Measurements from ENCODE around the gene ARMC9. TPM values are rescaled to one million over a fixed set of nuclear protein-coding genes. Genes with fewer than 3 reads are reported as not detected.
"Not testable (repeated sequence)": the region's sequence is repeated elsewhere in the genome, so short reads cannot be mapped to it uniquely, and the experiment has no call there.

ARMC9 gene
- total RNA-seq, 1 experiment from 2014 or later, result 38.3 TPM

GRCh38 chr2:231244382-231245248 is 46.2 kb downstream of the ARMC9 start:
- no peak for DNase-seq (ENCODE audit: low read depth)

DNA sequence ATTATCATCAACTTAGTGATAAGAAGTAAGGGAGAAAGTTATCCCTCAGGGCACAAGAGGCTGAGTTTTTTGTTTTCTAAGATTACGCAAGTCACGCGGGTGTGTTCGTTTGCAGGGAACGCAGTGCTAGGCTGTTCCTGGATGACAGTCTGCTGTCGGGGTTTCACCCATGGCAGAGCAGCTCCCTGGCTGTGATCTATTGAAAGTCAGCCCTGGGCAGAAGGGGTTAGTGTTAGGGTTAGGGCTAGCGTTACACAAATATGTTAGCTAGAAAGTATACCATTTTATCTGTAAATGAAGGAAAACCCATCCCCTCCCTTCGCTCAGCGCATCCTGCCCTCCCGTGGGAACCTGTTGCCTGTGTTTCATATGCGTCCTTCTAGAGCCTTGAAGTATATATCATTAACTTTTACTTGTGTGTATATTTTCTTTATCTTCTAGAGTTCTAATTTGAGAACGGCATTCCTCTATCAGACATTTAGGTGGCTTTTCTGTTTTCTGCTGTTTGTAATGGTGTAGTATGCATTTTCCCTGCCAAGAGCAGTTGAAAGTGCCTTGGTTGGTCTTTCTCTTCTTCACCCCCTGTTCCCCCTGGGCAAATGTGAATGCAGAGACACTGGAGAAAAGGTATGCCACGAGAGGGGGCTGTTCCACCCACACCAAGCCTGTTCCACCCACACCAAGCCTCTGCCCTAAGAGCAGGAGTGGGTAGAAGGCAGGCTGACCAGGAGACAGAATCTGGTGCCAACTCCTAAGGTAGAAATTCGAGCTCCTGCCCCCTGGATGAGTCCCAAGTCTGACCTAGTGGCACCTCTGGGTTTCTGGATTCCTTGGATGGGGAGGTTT is 47.0 kb downstream of the ARMC9 start:
- no peak for DNase-seq (ENCODE audit: low read depth)

GRCh38 chr2:231246171-231246842 is 47.9 kb downstream of the ARMC9 start:
- no peak for DNase-seq (ENCODE audit: low read depth)

DNA sequence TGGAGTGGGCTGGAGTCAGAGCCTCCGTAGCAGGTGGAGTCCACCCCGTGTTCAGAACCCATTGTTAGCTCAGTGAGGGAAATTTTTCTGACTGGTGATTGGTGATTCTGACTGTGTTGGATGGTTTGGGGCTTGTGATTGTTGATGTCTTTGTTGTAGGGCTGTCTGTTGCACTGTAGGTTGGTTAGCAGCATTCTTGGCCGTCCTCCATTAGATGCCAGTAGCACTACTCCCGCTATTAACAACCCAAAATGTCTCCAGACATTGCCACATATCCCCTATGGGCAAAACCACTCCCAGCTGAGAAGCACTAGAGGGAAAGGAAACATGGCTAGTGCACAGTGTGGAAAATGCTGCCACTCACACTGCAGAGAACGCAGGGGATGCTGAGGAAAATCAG is 51.7 kb downstream of the ARMC9 start:
- no peak for DNase-seq (ENCODE audit: low read depth)

DNA sequence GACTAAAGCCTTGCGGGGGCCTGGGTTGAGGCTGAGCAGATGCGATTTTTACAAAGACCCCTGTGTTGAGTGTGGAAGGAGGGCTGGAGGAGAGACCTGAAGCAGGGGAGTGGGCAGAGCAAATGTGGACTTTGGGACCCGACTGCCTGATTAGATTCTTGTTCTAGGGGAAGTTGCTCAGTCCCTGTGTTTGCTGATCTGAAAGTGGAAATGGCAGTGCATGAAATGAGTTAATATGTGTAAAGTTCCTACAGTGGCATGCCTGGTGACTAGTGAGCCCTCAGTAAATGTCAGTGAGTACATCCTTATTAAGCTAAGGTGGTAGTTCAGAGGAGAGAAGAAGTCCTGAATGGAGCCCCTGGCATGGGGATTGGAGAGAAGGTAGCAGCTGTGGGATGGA is 52.3 kb downstream of the ARMC9 start:
- no peak for DNase-seq (ENCODE audit: low read depth)

DNA sequence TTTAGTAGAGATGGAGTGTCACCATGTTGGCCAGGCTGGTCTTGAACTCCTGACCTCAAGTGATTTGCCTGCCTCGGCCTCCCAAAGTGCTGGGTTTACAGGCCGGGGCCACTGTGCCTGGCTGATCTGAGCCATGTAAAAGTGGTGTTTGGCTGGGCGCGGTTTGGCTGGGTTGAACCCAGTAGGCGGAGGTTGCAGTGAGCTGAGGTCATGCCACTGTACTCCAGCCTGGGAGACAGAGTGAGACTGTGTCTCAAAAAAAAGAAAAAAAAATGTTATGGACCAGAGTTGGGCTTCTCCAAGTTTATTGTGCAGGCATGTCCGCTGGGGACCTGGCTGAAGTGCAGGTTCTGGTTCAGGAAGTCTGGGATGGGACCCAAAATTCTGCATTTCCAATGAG is 54.9 kb downstream of the ARMC9 start:
- not testable (repeated sequence) for DNase-seq (ENCODE audit: low read depth)

DNA sequence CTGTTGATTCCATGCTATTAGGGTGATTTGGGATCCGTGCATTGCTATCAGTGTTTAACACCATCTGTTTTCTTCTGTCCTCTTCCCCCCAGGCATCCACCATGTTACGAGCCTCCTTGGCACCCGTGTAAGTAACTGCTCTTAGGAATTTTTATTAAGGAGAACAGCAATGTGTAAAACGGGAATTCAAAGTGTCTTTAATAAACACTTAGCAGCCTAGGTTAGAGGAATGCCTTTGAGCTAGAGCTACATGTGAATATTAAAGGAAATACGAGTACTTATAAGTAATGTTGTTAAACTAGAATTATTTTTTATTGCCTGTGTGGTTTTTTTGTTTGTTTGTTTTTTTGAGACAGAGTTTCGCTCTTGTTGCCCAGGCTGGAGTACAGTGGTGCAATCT is 58.1 kb downstream of the ARMC9 start:
- DNase-seq (ENCODE audit: low read depth), result no peak

DNA sequence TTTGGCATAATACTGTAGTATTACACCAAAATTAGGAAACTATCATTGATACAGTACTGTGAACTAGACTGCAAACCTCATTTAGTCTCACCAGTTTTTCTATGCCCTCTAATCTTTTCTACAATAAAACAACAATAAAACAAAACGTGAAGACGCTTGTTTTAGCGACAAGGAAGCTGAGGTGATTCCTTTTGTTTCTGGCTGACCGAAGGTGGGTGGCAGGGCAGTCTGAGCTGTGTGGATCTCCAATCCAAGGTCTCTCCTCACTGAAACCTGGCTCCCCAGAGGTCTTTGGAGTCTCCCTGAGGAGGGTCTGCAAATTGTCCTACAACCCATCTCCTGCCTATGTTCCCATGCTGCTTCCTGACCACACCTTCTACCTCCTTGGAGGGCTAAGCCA is 59.3 kb downstream of the ARMC9 start:
- DNase-seq (ENCODE audit: low read depth), result no peak

DNA sequence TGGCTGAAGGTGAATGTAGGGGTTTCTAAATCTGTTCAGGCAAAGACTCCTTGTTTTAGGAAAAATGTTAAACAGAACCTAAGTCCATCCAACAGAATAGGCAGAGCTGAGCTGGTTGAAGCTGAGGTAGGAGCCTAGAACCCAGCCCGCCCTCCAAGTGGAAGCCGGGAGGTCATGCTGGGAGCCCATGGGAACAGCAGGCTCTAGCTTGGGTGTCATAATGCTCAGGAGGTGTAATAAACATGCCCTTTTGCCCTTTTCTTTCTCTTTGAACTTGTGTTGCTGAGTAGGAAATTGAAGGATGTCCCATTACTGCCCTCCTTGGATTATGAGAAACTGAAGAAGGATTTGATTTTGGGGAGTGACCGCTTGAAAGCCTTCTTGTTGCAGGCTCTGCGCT is 60.3 kb downstream of the ARMC9 start:
- no peak for DNase-seq (ENCODE audit: low read depth)

- DNase-seq (ENCODE audit: low read depth), result no peak
Observed at GRCh38 chr2:231259104-231259503, 60.7 kb downstream of the ARMC9 start.

- DNase-seq (ENCODE audit: low read depth), result peak; percentile 35
Observed at GRCh38 chr2:231260442-231261208, 62.2 kb downstream of the ARMC9 start.

DNA sequence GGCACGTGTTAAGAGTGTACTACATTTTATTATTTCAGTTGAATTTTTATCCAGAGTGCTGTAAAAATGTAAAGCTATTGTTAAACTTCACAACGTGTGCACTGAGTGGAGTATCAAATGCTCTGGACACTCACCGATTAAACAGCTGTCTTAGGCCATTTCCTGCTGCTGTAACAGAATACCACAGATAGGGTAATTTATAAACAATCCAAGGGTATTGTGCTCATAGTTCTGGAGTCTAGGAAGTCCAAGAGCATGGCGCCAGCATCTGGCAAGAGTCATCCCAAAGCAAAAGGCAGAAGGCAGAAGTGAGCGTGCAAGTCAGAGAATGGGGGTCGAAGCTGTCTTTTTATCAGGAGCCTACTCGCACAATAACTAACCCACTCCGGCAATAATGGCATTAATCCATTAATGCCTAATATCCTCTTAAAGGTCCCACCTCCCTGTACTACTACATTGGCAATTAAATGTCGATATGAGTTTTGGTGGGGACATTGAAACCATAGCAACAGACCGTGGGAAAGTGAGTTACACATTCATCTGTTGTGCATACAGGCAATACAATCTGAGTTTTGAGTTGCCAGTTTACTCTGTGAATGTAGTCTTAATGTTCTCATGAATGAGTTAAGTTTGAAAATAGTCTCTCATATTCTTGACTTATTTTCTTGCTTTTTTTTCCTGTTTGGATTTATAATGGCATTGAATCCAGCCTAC is 64.8 kb downstream of the ARMC9 start:
- DNase-seq (ENCODE audit: low read depth), result no peak

GRCh38 chr2:231270221-231271114 is 72.0 kb downstream of the ARMC9 start:
- DNase-seq (ENCODE audit: low read depth), result no peak

DNA sequence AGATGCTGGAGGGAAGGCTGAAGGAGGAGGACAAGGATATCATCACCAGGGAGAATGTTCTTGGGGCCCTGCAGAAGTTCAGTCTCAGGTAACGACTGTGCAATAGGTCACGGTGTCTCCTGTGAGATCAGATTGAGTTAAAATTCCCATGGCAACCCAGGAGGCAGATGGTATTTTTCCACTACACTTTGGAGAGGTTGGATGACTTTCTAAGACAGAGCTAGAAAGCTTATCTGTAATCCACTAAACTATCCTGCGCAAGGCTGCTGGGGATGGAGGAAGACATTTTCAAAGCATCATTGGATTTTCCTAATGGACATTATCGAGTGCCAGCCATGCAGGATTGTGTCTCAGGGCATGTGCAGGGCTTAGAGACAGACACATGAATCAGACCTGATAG is 74.6 kb downstream of the ARMC9 start:
- DNase-seq (ENCODE audit: low read depth), result no peak

DNA sequence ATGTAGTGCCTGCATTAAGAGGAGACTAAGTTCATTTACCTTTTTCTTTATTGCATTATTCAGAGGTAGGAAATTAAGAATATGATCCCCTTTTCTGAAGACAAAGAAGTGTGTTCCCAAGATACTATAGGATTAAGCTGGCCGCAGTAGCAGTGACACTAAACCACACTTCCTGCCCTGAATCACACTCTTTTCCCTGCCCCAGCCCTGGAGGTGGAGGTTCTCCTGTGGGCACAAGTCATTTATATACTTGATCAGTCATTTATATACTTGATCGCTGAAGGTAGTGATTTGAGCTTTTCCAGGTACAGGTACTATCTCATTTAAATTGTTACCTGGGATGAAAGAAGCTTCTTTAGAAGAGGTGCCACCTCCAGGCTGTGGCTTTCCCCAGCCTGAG is 78.6 kb downstream of the ARMC9 start:
- DNase-seq (ENCODE audit: low read depth), result no peak

DNA sequence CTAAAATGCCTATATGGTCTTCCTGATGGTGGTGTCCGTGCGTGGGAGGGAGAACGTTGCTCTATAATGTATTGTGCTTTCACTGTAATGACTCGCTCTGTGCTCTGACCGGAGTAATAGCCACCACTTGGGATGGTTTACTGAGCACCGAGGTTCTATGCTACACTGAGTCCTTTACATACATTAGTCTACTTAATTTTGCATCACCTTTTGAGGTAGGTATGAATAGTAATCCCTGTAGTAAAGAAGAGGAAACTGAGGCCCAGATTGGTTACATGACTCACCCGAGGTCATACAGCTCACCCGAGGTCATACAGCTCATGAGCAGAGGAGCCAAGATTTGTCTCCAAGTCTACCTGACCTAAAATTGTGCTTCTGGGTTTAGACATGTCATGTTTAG is 79.5 kb downstream of the ARMC9 start:
- no peak for DNase-seq (ENCODE audit: low read depth)

DNA sequence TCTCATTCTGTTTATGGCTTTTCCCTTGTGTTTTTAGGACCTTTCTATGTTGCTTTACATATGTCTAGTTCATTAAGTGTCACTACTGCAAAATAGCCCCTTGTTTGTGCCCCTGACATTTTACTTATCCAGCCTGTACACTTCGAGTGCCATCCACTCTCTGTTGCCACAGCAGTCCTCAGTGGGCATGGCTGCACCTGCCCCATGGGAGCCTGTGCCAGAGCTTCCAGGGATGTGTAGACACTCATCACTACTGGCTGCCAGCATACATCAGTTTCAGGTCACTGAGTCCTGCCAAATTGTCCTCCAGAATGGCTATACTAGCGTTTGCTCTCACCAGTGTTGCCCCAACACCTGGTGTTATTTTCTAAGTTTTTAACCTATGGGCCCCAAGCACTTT is 80.4 kb downstream of the ARMC9 start:
- DNase-seq (ENCODE audit: low read depth), result no peak

- no peak for DNase-seq (ENCODE audit: low read depth)
Observed at GRCh38 chr2:231280846-231281245, 82.4 kb downstream of the ARMC9 start.

- no peak for DNase-seq (ENCODE audit: low read depth)
Observed at GRCh38 chr2:231284296-231284695, 85.9 kb downstream of the ARMC9 start.

GRCh38 chr2:231286964-231287363 is 88.5 kb downstream of the ARMC9 start:
- no peak for DNase-seq (ENCODE audit: low read depth)
